ENCODE measurements around the gene NAPEPLD.
"Not testable (repeated sequence)": the region's sequence is repeated elsewhere in the genome, so short reads cannot be mapped to it uniquely, and the experiment has no call there.

The NAPEPLD gene

DNA sequence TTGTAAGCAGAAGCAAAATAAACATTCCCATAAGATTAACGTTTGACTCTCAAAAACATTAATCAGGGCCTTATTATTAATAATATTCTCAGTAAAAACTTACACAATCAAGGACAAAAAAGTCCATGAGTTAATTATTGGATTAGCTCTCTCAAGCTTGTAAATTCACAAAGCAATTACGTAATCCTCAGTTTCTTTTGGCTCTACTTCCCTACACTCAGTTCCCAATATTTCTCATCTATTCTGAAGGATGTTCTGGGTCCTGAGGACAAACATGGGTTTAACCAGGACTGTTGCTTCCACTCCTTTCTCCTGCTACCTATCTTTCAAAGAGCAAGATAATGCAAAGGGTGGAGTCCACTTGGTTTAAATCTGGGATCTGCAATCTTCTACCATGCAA is 89.4 kb downstream of the NAPEPLD start:
- no peak for DNase-seq

DNA sequence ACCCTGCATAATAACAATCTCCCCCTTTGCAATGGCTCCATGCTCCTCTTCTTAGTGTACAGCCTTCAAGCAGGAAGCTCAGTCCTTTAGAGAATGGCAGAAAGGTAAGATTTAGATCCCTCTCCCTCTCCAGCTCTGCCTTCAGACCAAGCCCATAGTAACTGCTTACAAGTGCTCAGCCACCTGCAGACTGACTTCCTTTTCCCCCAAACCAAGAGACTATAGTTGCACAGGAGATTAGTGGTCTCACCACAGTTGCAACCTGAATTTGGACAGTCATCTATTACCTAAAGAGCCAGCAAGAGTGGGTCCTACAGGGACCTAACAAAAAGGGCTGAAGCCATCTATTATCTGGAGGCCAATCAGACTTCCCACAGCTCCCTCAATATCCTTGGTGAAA is 90.8 kb downstream of the NAPEPLD start:
- DNase-seq = no peak

DNA sequence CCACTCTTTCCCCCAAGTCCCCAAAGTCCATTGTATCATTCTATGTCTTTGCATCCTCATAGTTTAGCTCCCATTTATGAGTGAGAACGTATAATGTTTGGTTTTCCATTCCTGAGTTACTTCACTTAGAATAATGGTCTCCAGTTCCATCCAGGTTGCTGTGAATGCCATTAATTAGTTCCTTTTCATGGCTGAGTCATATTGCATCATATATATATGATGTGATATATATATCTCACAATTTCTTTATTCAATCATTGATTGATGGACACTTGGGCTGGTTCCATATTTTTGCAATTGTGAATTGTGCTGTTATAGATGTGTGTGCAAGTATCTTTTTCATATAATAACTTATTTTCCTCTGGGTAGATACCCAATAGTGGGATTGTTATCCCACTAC is 92.9 kb downstream of the NAPEPLD start:
- DNase-seq = not testable (repeated sequence)

DNA sequence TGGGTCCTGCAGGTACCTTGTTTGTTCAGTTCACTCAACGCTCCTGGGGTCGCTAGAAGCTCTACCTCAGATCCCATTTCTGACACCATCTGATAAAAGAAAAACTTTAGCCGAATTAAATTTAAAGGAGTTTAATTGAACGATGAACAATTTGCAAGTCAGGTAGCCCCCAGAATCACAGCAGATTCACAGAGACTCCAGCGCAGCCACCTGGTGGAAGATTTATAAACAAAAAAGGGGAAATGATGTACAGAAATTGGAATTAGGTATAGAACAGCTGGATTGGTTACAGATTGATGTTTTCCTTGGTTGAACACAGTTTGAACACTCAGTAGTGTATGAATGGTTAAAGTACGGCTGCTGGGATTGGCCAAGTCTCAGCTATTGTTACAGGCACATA is 97.4 kb downstream of the NAPEPLD start:
- no peak for DNase-seq
